ENCODE measurements around the gene EBLN2. TPM values are rescaled to one million over a fixed set of nuclear protein-coding genes. Genes with fewer than 3 reads are reported as not detected.

The EBLN2 gene
- total RNA-seq, 1 experiment from 2014 or later, result 5.5 TPM

DNA sequence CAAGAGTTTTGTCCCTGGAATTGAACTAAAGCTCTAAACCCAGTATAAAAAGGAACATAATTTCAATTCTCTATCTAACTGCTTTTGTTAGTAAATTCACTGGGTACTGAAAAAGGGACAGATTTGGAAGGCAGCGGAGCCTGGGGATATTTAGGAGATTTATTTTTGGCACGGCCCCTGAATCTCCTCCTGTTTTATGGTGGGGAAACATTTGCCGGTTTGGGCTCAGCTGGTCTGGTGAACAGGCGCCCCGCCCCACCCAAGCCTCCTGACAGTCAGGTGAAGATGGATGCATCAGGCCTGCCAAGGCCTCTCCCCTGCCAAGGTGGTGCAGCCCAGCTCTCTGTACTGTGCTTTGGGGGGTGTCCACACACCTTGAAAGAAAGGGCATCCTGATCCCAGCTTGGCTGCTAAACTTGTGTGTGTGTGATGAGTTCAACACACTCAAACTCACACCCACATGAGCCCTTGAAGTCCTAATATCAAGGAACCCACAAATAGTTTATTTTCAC, 46.3 kb downstream of the EBLN2 start:
- peaks cover 19% of the 10 kb centered on the region for H3K27me3 Mint-ChIP-seq (ENCODE audit: insufficient read depth, unreplicated experiment)
- no peaks in the 10 kb centered on the region for H3K4me1 Mint-ChIP-seq (ENCODE audit: insufficient read depth, unreplicated experiment)
- H3K9me3 Mint-ChIP-seq (ENCODE audit: unreplicated experiment), result no peaks in the 10 kb centered on the region
- no TSS peak for BruUV-seq (replicated peaks)
- TF ChIP-seq, protein P1, sequence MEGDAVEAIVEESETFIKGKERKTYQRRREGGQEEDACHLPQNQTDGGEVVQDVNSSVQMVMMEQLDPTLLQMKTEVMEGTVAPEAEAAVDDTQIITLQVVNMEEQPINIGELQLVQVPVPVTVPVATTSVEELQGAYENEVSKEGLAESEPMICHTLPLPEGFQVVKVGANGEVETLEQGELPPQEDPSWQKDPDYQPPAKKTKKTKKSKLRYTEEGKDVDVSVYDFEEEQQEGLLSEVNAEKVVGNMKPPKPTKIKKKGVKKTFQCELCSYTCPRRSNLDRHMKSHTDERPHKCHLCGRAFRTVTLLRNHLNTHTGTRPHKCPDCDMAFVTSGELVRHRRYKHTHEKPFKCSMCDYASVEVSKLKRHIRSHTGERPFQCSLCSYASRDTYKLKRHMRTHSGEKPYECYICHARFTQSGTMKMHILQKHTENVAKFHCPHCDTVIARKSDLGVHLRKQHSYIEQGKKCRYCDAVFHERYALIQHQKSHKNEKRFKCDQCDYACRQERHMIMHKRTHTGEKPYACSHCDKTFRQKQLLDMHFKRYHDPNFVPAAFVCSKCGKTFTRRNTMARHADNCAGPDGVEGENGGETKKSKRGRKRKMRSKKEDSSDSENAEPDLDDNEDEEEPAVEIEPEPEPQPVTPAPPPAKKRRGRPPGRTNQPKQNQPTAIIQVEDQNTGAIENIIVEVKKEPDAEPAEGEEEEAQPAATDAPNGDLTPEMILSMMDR (IDR thresholded peaks at IDR 0.05; ENCODE audit: unreplicated experiment), result no peak
- DNase-seq (ENCODE audit: unreplicated experiment), result no peak
- H3K36me3 Mint-ChIP-seq (ENCODE audit: insufficient read depth, unreplicated experiment), result no peaks in the 10 kb centered on the region
- POLR2A ChIA-PET, result no interaction called here
- no peak overlapping the region for H3K4me3 Mint-ChIP-seq (ENCODE audit: unreplicated experiment)
- CTCF ChIA-PET, result interaction anchor here (0.6 to 1.8 kb wide), 6 partner anchors 12 to 395 kb away, joined by 3 to 7 read pairs (median 3); no protein-coding TSS in a partner anchor
- intact Hi-C loops (cut with micrococcal nuclease), result no loop called here
- H3K27ac Mint-ChIP-seq (ENCODE audit: low read depth, unreplicated experiment), result no peak overlapping the region

- no peak for DNase-seq (ENCODE audit: unreplicated experiment)
- Mint-ChIP-seq H3K27ac (ENCODE audit: low read depth, unreplicated experiment) (no peak overlapping the region), H3K36me3 (ENCODE audit: insufficient read depth, unreplicated experiment) (no peaks in the 10 kb centered on the region), H3K9me3 (ENCODE audit: unreplicated experiment) (no peaks in the 10 kb centered on the region), H3K4me1 (ENCODE audit: insufficient read depth, unreplicated experiment) (no peaks in the 10 kb centered on the region), H3K4me3 (ENCODE audit: unreplicated experiment) (no peak overlapping the region), H3K27me3 (ENCODE audit: insufficient read depth, unreplicated experiment) (peaks cover 19% of the 10 kb centered on the region)
- CTCF ChIA-PET, result interaction anchor here (0.7 to 1.8 kb wide), 8 partner anchors 8 to 394 kb away, joined by 3 to 7 read pairs (median 3); no protein-coding TSS in a partner anchor
- intact Hi-C loops (cut with micrococcal nuclease), result no loop called here
- BruUV-seq (replicated peaks), result no TSS peak
- POLR2A ChIA-PET, result no interaction called here
- TF ChIP-seq, protein P1 (IDR thresholded peaks at IDR 0.05; ENCODE audit: unreplicated experiment), result no peak
Observed at GRCh38 chr3:73108750-73109149, 47.3 kb downstream of the EBLN2 start.

DNA sequence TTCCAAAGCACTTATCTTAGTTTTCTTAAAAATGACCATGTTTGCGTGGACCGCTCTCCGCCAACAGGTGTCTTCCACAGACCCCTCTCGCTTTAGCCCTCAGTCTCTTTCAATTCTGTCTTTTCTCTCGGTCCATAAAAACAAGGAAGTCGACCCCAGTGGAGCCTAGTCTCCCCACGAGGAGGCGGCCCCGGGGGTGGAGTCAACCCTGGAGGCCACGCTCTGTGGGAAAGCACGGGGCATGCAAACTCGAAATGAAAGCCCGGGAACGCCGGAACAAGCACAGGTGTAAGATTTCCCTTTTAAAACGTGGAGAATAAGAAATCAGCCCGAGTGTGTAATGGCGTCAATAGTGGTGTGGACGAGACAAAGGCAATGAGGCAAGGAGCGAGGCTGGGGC, 49.1 kb downstream of the EBLN2 start:
- POLR2A ChIA-PET, result no interaction called here
- Mint-ChIP-seq H3K36me3 (ENCODE audit: insufficient read depth, unreplicated experiment) (no peaks in the 10 kb centered on the region), H3K27me3 (ENCODE audit: insufficient read depth, unreplicated experiment) (peaks cover 19% of the 10 kb centered on the region), H3K4me3 (ENCODE audit: unreplicated experiment) (no peak overlapping the region), H3K27ac (ENCODE audit: low read depth, unreplicated experiment) (no peak overlapping the region), H3K4me1 (ENCODE audit: insufficient read depth, unreplicated experiment) (no peaks in the 10 kb centered on the region), H3K9me3 (ENCODE audit: unreplicated experiment) (no peaks in the 10 kb centered on the region)
- intact Hi-C loops (cut with micrococcal nuclease), result no loop called here
- no TSS peak for BruUV-seq (replicated peaks)
- DNase-seq (ENCODE audit: unreplicated experiment), result no peak
- CTCF ChIA-PET, result interaction anchor here (0.7 to 1.6 kb wide), 3 partner anchors 15 to 392 kb away, joined by 3 to 5 read pairs (median 3); no protein-coding TSS in a partner anchor
- TF ChIP-seq, protein P1 (IDR thresholded peaks at IDR 0.05; ENCODE audit: unreplicated experiment), result no peak

Other genes with a start within 250 kb of the EBLN2 start
- 17.4 and 30.4 TPM in 2 replicates for gene SHQ1, start 213.2 kb upstream of the EBLN2 start, total RNA-seq (2022)
- 3.9 and 4.1 TPM in 2 replicates for gene GXYLT2, start 173.6 kb upstream of the EBLN2 start, total RNA-seq (2022)
- 86.3 and 105 TPM in 2 replicates for gene PPP4R2, start 64.8 kb upstream of the EBLN2 start, total RNA-seq (2022)